ENCODE data around the gene SLC1A7. TPM values are rescaled to one million over a fixed set of nuclear protein-coding genes. Genes with fewer than 3 reads are reported as not detected.

Gene SLC1A7
- total and polyA plus RNA-seq, 2 of the 13 experiments (the other 11 are each of a cell fraction or from before 2014, with no cell fraction given), result 0.04 to 2.0 TPM

DNA sequence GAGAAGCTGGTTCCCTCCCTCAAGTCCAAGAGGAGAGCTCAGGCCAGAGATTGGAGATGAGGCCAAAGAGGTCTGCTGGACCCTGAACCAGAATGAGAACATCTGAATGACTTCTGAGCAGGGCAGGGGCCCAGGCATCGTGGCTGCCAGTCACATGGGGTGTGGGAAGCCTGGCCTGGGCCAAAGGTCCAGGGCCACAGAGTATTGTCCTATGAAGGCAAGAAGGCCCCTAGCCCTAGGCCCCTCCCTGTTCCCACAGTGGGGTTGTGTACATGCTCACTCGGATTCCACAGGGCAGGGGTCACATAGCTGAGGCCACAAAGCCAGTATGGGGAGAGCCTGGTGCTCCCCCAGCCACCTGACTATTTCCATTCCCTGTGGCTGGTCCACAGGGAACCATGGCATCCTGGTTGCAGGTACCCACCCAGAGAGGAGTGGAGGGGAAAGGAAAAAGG is 18.5 kb upstream of the SLC1A7 start (continued):
- TF ChIP-seq, protein P1, sequence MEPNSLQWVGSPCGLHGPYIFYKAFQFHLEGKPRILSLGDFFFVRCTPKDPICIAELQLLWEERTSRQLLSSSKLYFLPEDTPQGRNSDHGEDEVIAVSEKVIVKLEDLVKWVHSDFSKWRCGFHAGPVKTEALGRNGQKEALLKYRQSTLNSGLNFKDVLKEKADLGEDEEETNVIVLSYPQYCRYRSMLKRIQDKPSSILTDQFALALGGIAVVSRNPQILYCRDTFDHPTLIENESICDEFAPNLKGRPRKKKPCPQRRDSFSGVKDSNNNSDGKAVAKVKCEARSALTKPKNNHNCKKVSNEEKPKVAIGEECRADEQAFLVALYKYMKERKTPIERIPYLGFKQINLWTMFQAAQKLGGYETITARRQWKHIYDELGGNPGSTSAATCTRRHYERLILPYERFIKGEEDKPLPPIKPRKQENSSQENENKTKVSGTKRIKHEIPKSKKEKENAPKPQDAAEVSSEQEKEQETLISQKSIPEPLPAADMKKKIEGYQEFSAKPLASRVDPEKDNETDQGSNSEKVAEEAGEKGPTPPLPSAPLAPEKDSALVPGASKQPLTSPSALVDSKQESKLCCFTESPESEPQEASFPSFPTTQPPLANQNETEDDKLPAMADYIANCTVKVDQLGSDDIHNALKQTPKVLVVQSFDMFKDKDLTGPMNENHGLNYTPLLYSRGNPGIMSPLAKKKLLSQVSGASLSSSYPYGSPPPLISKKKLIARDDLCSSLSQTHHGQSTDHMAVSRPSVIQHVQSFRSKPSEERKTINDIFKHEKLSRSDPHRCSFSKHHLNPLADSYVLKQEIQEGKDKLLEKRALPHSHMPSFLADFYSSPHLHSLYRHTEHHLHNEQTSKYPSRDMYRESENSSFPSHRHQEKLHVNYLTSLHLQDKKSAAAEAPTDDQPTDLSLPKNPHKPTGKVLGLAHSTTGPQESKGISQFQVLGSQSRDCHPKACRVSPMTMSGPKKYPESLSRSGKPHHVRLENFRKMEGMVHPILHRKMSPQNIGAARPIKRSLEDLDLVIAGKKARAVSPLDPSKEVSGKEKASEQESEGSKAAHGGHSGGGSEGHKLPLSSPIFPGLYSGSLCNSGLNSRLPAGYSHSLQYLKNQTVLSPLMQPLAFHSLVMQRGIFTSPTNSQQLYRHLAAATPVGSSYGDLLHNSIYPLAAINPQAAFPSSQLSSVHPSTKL (CRISPR knock-in tag; IDR thresholded peaks at IDR 0.05), result peak; percentile 97
- TF ChIP-seq ZNF12 (CRISPR knock-in tag; IDR thresholded peaks at IDR 0.05) (peak; percentile 75; the same call in 1 of the 2 replicates), TMF1 (CRISPR knock-in tag; IDR thresholded peaks at IDR 0.05; ENCODE audit: low read depth) (no peak), ZMYM4 (CRISPR knock-in tag; IDR thresholded peaks at IDR 0.05) (peak; percentile 99), ZFP90 (CRISPR knock-in tag; IDR thresholded peaks at IDR 0.05; ENCODE audit: borderline replicate concordance) (peak; percentile 95), KDM6A (CRISPR knock-in tag; IDR thresholded peaks at IDR 0.05; ENCODE audit: low read depth) (peak; percentile 99), NCOA2 (CRISPR knock-in tag; IDR thresholded peaks at IDR 0.05) (peak; percentile 95), ZNF101 (CRISPR knock-in tag; IDR thresholded peaks at IDR 0.05; ENCODE audit: borderline replicate concordance, low read depth) (no peak), BHLHE40 (IDR thresholded peaks at IDR 0.05; ENCODE audit: low read length) (no peak), FIP1L1 (IDR thresholded peaks at IDR 0.05; ENCODE audit: borderline replicate concordance, insufficient read depth, low read depth, low read length) (no peak), HIVEP1 (CRISPR knock-in tag; IDR thresholded peaks at IDR 0.05) (peak; percentile 86), SP1 (IDR thresholded peaks at IDR 0.05) (no peak), SP1 (CRISPR knock-in tag; IDR thresholded peaks at IDR 0.05) (peak; percentile 61), KDM4B (CRISPR knock-in tag; IDR thresholded peaks at IDR 0.05) (peak; percentile 70; the same call in 1 of the 2 replicates)
- TF ChIP-seq, protein P2, sequence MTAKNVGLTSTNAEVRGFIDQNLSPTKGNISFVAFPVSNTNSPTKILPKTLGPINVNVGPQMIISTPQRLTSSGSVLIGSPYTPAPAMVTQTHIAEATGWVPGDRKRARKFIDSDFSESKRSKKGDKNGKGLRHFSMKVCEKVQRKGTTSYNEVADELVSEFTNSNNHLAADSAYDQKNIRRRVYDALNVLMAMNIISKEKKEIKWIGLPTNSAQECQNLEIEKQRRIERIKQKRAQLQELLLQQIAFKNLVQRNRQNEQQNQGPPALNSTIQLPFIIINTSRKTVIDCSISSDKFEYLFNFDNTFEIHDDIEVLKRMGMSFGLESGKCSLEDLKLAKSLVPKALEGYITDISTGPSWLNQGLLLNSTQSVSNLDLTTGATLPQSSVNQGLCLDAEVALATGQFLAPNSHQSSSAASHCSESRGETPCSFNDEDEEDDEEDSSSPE (CRISPR knock-in tag; IDR thresholded peaks at IDR 0.05), result peak; percentile 58
- TF ChIP-seq, protein P3, sequence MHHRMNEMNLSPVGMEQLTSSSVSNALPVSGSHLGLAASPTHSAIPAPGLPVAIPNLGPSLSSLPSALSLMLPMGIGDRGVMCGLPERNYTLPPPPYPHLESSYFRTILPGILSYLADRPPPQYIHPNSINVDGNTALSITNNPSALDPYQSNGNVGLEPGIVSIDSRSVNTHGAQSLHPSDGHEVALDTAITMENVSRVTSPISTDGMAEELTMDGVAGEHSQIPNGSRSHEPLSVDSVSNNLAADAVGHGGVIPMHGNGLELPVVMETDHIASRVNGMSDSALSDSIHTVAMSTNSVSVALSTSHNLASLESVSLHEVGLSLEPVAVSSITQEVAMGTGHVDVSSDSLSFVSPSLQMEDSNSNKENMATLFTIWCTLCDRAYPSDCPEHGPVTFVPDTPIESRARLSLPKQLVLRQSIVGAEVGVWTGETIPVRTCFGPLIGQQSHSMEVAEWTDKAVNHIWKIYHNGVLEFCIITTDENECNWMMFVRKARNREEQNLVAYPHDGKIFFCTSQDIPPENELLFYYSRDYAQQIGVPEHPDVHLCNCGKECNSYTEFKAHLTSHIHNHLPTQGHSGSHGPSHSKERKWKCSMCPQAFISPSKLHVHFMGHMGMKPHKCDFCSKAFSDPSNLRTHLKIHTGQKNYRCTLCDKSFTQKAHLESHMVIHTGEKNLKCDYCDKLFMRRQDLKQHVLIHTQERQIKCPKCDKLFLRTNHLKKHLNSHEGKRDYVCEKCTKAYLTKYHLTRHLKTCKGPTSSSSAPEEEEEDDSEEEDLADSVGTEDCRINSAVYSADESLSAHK (CRISPR knock-in tag; IDR thresholded peaks at IDR 0.05; ENCODE audit: borderline replicate concordance), result no peak
- TF ChIP-seq, protein P4, sequence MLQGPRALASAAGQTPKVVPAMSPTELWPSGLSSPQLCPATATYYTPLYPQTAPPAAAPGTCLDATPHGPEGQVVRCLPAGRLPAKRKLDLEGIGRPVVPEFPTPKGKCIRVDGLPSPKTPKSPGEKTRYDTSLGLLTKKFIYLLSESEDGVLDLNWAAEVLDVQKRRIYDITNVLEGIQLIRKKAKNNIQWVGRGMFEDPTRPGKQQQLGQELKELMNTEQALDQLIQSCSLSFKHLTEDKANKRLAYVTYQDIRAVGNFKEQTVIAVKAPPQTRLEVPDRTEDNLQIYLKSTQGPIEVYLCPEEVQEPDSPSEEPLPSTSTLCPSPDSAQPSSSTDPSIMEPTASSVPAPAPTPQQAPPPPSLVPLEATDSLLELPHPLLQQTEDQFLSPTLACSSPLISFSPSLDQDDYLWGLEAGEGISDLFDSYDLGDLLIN (CRISPR knock-in tag; IDR thresholded peaks at IDR 0.05; ENCODE audit: borderline replicate concordance), result no peak
- TF ChIP-seq, protein P5, sequence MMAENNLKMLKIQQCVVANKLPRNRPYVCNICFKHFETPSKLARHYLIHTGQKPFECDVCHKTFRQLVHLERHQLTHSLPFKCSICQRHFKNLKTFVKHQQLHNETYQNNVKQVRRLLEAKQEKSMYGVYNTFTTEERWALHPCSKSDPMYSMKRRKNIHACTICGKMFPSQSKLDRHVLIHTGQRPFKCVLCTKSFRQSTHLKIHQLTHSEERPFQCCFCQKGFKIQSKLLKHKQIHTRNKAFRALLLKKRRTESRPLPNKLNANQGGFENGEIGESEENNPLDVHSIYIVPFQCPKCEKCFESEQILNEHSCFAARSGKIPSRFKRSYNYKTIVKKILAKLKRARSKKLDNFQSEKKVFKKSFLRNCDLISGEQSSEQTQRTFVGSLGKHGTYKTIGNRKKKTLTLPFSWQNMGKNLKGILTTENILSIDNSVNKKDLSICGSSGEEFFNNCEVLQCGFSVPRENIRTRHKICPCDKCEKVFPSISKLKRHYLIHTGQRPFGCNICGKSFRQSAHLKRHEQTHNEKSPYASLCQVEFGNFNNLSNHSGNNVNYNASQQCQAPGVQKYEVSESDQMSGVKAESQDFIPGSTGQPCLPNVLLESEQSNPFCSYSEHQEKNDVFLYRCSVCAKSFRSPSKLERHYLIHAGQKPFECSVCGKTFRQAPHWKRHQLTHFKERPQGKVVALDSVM (CRISPR knock-in tag; IDR thresholded peaks at IDR 0.05), result no peak

All from HepG2 (cell line).